Keratinocyte (primary cell): ENCODE results near the gene IL1RAPL2. TPM values are rescaled to one million over a fixed set of nuclear protein-coding genes. Genes with fewer than 3 reads are reported as not detected.

Source experiments
- DNase-seq: peaks from one replicate; pipeline ENCODE4 v3.0.0-alpha.2; 2011; ENCODE audit warnings: low read depth, missing footprints, low spot score
- FAIRE-seq: peaks from 2 replicates; lab custom pipeline; 2011; peaks lifted over from hg19 to GRCh38; lab: Jason Lieb, UNC
- H2AFZ ChIP-seq: 2 replicates; pipeline ENCODE4 v1.6.0; 2012; ENCODE audit warnings: low read length, control low read depth, inconsistent platforms; ENCODE audit not compliant: control insufficient read depth
- H3K27ac ChIP-seq: 2 replicates; pipeline ENCODE4 v1.5.1; 2011; ENCODE audit warnings: low read length; ENCODE audit not compliant: control insufficient read depth, insufficient read depth
- H3K27me3 ChIP-seq: 3 replicates; pipeline ENCODE4 v1.6.0; 2011; ENCODE audit warnings: low read length; ENCODE audit not compliant: control insufficient read depth, insufficient read depth; ENCODE audit errors: extremely low read depth
- H3K36me3 ChIP-seq, 2 experiments: 2 replicates in 1 of 2; 3 replicates in 1 of 2; pipeline ENCODE4 v1.5.1; 2011; ENCODE audit warnings: low read length in 2 of 2, mild to moderate bottlenecking in 1 of 2; ENCODE audit not compliant: control insufficient read depth in 2 of 2, insufficient read depth in 2 of 2; ENCODE audit errors: extremely low read depth in 1 of 2
- H3K4me1 ChIP-seq: 3 replicates; pipeline ENCODE4 v1.5.1; 2011; ENCODE audit warnings: low read length; ENCODE audit not compliant: control insufficient read depth, insufficient read depth; ENCODE audit errors: extremely low read depth
- H3K4me2 ChIP-seq: 3 replicates; pipeline ENCODE4 v1.6.0; 2011; ENCODE audit warnings: low read depth, low read length; ENCODE audit not compliant: control insufficient read depth, insufficient read depth; ENCODE audit errors: extremely low read depth
- H3K4me3 ChIP-seq, 3 experiments: fragments of 200-600 bp in 1 of 3; sonication (generic) in 1 of 3; 2 replicates in 2 of 3; 3 replicates in 1 of 3; pipeline ENCODE4 v1.5.1; 2011 to 2016; ENCODE audit warnings: low read length in 3 of 3, mild to moderate bottlenecking in 3 of 3, control low read depth in 2 of 3, inconsistent platforms in 1 of 3, low read depth in 1 of 3, mixed read lengths in 1 of 3, mixed run types in 1 of 3, moderate library complexity in 1 of 3; ENCODE audit not compliant: control insufficient read depth in 2 of 3, insufficient read depth in 2 of 3; ENCODE audit errors: extremely low read depth in 1 of 3
- H3K79me2 ChIP-seq: 2 replicates; pipeline ENCODE4 v1.6.0; 2012; ENCODE audit warnings: low read length; ENCODE audit not compliant: control insufficient read depth, insufficient read depth
- H3K9ac ChIP-seq: 3 replicates; pipeline ENCODE4 v1.6.0; 2011; ENCODE audit warnings: low read length; ENCODE audit not compliant: control insufficient read depth, insufficient read depth; ENCODE audit errors: extremely low read depth
- H3K9me1 ChIP-seq: 3 replicates; pipeline ENCODE4 v1.6.0; 2011; ENCODE audit warnings: low read length; ENCODE audit not compliant: control insufficient read depth, insufficient read depth; ENCODE audit errors: extremely low read depth
- H3K9me3 ChIP-seq: 2 replicates; pipeline ENCODE4 v1.5.1; 2012; ENCODE audit warnings: low read depth, low read length; ENCODE audit not compliant: control insufficient read depth
- H4K20me1 ChIP-seq: 3 replicates; pipeline ENCODE4 v1.6.0; 2011; ENCODE audit warnings: low read length; ENCODE audit not compliant: control insufficient read depth, insufficient read depth; ENCODE audit errors: extremely low read depth
- EZH2 ChIP-seq: IDR thresholded peaks from one replicate; pipeline ENCODE4 v1.6.1; 2012; ENCODE audit warnings: inconsistent platforms, mild to moderate bottlenecking, low read length, moderate library complexity
- dilution Hi-C: fragments of 300-500 bp; cut with MboI; formaldehyde crosslinking; loops from one replicate; pipeline ENCODE4 v1.7.0; 2020; ENCODE audit warnings: low sequenced_read_pairs; ENCODE audit not compliant: extremely low pct_ligation_motif_present
- polyA plus RNA-seq, 5 experiments: library from polyadenylated mRNA; depleted of rRNA in 3 of 5; stranded (reverse) in 3 of 5; stranded (forward) in 1 of 5; unstranded in 1 of 5; fragments of >200 nt; gene quantifications; 1 replicate in 1 of 5; 2 replicates in 3 of 5; 3 replicates in 1 of 5; pipeline versions ENCODE4 v1.2.1 to v1.2.3, GENCODE V29; 2011 to 2012; ENCODE audit warnings: missing spikeins in 2 of 5, low read depth in 1 of 5, low replicate concordance in 1 of 5
- TF ChIP-seq, protein P1 (sequence below), 3 experiments: IDR thresholded peaks in 1 of 3; conservative IDR thresholded peaks in 1 of 3; optimal IDR thresholded peaks in 1 of 3; 2 replicates in 2 of 3; 3 replicates in 1 of 3; pipeline versions ENCODE3 to v1.5.1; 2011; ENCODE audit warnings: low read length in 3 of 3, mild to moderate bottlenecking in 3 of 3, moderate library complexity in 2 of 3, control low read depth in 1 of 3, inconsistent platforms in 1 of 3; ENCODE audit not compliant: insufficient read depth in 2 of 3; ENCODE audit errors: extremely low read depth in 1 of 3

Gene IL1RAPL2
- polyA plus RNA-seq, 1 donor (not counting 4 experiments of a cell fraction or from before 2014, with no cell fraction given), result 0.24 TPM

DNA sequence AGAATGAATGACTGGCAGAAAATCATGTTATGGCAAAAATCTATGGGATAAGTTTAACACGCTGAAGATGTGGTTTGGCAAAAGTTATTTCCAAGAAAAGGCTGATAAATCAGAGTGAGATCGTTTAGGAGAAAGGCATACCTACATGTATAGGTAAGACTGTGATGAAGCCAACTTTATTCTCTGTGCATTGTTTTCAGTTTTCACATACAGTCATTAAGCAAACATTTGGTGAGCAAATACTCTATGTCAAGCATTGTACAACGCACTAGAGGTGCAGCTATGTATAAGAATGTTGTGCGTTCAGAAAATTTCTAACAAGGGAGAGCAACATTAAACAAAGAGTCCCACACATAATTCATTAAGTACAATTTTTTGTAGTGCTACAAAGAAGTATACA, 532.8 kb downstream of the IL1RAPL2 start:
- no peak overlapping the region for H3K4me2 ChIP-seq
- no peaks in the 10 kb centered on the region for H3K9me3 ChIP-seq
- no peak overlapping the region for H2AFZ ChIP-seq
- no peaks in the 10 kb centered on the region for H3K9me1 ChIP-seq
- H3K27me3 ChIP-seq, result no peaks in the 10 kb centered on the region
- H3K27ac ChIP-seq, result no peak overlapping the region
- FAIRE-seq (no peak), DNase-seq (no peak)
- dilution Hi-C loops, result no loop called here
- H3K36me3 ChIP-seq, result no peaks in the 10 kb centered on the region
- no peaks in the 10 kb centered on the region for H3K79me2 ChIP-seq
- no peaks in the 10 kb centered on the region for H3K4me1 ChIP-seq
- no peaks in the 10 kb centered on the region for H4K20me1 ChIP-seq
- H3K9ac ChIP-seq, result no peak overlapping the region
- TF ChIP-seq EZH2, result no peak
- TF ChIP-seq, protein P1, sequence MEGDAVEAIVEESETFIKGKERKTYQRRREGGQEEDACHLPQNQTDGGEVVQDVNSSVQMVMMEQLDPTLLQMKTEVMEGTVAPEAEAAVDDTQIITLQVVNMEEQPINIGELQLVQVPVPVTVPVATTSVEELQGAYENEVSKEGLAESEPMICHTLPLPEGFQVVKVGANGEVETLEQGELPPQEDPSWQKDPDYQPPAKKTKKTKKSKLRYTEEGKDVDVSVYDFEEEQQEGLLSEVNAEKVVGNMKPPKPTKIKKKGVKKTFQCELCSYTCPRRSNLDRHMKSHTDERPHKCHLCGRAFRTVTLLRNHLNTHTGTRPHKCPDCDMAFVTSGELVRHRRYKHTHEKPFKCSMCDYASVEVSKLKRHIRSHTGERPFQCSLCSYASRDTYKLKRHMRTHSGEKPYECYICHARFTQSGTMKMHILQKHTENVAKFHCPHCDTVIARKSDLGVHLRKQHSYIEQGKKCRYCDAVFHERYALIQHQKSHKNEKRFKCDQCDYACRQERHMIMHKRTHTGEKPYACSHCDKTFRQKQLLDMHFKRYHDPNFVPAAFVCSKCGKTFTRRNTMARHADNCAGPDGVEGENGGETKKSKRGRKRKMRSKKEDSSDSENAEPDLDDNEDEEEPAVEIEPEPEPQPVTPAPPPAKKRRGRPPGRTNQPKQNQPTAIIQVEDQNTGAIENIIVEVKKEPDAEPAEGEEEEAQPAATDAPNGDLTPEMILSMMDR (optimal IDR thresholded peaks at IDR 0.05 in 1 of 3, IDR thresholded peaks at IDR 0.05 in 1 of 3, conservative IDR thresholded peaks at IDR 0.05 in 1 of 3; ENCODE audit: extremely low read depth in 1 of 3, insufficient read depth in 2 of 3, low read length in 3 of 3), result no peak
- no peak overlapping the region for H3K4me3 ChIP-seq

DNA sequence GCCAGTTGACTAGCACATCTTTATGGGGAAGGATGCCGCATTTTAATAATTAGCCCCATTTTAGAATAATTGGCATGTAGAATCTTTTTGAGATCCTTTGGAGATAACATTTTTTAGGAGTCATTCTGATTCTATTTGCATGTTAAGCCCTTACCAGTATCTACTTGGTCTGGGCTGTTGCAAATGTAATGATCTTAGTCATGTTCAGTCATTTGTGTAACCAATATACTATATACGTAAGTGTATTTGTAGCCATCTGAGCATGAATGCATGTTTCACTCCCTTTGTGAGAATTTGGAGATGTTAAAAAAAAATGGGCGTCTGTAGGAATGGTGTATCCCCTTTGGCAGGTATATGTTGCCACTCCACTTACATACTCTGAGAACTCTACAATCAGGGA, 535.4 kb downstream of the IL1RAPL2 start:
- dilution Hi-C loops, result no loop called here

More for the DNA sequence above, 535.4 kb downstream of the IL1RAPL2 start:
- H3K9ac ChIP-seq, result no peak overlapping the region
- no peaks in the 10 kb centered on the region for H3K9me3 ChIP-seq
- H3K4me3 ChIP-seq, result no peak overlapping the region
- DNase-seq (no peak), FAIRE-seq (no peak)
- no peaks in the 10 kb centered on the region for H3K36me3 ChIP-seq
- no peaks in the 10 kb centered on the region for H3K79me2 ChIP-seq
- H3K27ac ChIP-seq, result no peak overlapping the region
- H4K20me1 ChIP-seq, result no peaks in the 10 kb centered on the region
- H2AFZ ChIP-seq, result no peak overlapping the region
- TF ChIP-seq, protein P1 (optimal IDR thresholded peaks at IDR 0.05 in 1 of 3, IDR thresholded peaks at IDR 0.05 in 1 of 3, conservative IDR thresholded peaks at IDR 0.05 in 1 of 3; ENCODE audit: extremely low read depth in 1 of 3, insufficient read depth in 2 of 3, low read length in 3 of 3), result no peak
- no peak for TF ChIP-seq EZH2
- H3K4me2 ChIP-seq, result no peak overlapping the region
- H3K27me3 ChIP-seq, result no peaks in the 10 kb centered on the region
- H3K4me1 ChIP-seq, result no peaks in the 10 kb centered on the region
- no peaks in the 10 kb centered on the region for H3K9me1 ChIP-seq
